Medulla oblongata (tissue), 1 donor: Measurements from ENCODE around the gene INTU.
"Not testable (repeated sequence)": the region's sequence is repeated elsewhere in the genome, so short reads cannot be mapped to it uniquely, and the experiment has no call there.

Experiments used
- DNase-seq: peaks from one replicate; pipeline ENCODE4 v3.0.0-alpha.2; 2015; ENCODE audit errors: extremely low spot score

The INTU gene

DNA sequence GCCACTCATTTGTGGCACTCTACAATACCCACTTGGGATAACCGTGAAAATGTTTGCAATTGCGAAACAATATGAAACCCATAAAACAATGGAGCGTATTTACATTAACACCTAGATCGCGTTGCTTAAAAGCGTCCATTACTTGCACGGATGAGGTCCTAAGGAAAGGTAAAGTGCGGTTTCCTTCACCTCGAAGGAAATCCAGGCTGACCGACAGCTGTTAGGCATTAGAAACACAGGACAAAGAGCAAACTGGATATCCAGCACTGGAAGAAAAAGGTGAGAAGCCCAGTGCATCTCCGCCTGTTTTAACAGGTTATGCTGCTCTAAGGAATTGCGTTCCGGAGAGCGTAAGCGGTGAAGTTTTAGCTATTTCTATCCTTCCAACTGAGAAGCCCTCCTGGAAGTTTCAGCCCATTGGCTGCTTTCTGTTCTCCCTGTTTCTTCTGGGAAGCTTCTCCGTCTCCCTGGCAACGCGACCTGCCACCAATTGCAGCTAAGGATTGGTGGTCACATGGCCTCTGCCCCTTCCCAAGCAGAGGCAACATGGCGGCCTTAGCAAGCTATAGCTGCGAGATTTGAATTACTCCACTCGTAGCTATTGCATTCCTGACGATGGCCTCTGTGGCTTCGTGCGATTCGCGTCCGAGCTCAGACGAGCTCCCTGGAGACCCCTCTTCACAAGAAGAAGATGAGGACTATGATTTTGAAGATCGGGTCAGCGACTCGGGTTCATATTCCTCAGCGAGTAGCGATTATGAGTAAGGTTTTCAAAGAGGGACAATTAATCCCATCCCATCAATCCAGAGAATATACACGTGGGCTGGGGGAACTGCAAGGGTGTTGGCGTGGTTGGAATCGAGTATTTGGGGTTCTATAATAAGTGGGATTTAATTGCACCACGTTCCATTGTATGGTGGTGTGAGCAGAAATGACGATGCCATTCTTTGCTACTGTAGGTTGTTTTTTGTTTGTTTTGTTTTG lies at the start of gene INTU:
Gene INTU (plus strand): TSS at position 538 of the 984 bp plus-strand sequence. CDS start 78 bp downstream, at position 616.
- peak; percentile 98 for DNase-seq

DNA sequence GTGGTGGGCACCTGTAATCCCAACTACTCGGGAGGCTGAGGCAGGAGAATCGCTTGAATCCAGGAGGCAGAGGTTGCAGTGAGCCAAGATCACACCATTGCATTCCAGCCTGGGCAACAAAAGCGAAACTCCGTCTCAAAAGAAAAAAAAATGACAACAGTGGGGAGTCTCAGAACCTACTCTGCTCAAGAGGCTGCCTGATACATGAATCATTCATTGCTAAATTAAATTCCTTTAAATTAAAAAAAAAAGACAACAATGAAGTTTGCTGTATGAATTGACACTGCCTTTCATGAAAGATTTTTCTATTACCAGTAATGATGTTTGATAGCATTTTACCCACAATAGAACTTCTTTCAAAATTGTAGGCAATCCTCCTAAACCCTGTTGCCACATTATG lies 46.3 kb upstream of the INTU start:
- not testable (repeated sequence) for DNase-seq

DNA sequence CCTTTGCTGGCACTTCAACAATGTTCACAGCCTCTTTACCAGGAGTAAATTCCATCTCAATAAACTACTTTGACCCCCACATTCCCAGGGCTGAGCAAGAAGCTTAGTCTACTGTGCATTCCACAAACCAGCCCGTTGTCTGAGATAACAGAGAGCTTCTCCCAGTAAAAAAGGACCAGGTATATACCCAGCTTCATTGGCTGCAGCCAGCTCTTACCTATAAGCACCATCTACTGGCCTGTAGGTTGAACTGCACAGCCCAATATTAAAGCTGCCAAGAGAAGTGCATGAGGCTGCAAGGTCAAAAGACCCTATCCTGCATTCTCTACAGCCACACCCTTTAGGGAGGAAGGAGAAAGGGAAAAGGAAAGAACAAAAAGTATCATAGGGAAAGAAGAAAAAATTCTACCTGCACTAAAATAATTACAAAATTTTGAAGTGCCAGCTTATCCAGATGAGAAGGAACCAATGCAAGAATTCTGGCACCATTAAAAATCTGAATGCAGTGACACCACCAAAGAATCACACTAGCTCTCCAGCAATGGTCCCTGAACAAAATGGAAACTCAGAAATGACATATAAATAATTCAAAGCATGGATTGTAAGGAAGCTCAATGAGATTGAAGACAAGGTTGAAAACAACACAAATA lies 45.7 kb upstream of the INTU start:
- no peak for DNase-seq

DNA sequence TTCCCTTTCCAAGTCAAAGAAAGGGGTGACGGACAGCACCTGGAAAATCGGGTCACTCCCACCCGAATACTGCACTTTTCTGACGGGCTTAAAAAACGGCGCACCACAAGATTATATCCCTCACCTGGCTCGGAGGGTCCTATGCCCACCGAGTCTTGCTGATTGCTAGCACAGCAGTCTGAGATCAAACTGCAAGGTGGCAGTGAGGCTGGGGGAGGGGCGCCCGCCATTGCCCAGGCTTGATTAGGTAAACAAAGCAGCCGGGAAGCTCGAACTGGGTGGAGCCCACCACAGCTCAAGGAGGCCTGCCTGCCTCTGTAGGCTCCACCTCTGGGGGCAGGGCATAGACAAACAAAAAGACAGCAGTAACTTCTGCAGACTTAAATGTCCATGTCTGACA lies 43.6 kb upstream of the INTU start:
- DNase-seq, result not testable (repeated sequence)

DNA sequence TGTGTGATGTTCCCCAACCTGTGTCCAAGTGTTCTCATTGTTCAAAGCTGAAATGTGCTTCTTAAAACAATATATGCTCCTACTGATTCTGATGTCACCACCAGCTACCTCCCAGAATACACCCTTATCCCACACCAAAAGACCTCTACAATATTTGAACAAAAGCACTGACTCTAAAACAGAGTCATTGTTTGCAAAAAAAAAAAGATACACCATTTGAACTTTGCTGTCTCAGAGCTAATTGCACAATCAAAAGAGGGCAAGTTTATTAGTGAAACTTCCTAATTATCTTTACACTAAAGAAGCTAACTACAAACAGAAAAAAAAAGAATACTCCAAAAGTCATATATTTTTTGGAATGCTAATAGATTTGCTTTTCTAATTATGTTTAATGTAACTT lies 34.1 kb upstream of the INTU start:
- DNase-seq, result no peak

DNA sequence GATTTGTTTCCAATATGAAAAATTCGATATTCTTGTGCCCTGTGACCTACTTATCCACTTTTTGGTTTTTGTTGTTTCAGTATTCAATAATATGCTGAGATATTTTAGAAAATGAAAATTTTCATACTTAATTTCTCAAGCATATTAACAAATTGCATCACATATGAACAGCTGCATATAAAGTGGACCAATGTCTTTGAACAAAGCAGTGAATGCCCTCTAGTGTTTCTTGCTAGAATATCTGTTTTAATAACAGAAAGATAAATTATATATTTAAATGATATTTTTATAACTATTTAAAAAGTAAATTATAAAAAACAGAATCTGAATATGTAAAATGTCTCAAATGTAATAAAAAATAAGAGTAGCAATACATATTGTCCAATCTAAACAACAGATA lies 31.7 kb upstream of the INTU start:
- no peak for DNase-seq

DNA sequence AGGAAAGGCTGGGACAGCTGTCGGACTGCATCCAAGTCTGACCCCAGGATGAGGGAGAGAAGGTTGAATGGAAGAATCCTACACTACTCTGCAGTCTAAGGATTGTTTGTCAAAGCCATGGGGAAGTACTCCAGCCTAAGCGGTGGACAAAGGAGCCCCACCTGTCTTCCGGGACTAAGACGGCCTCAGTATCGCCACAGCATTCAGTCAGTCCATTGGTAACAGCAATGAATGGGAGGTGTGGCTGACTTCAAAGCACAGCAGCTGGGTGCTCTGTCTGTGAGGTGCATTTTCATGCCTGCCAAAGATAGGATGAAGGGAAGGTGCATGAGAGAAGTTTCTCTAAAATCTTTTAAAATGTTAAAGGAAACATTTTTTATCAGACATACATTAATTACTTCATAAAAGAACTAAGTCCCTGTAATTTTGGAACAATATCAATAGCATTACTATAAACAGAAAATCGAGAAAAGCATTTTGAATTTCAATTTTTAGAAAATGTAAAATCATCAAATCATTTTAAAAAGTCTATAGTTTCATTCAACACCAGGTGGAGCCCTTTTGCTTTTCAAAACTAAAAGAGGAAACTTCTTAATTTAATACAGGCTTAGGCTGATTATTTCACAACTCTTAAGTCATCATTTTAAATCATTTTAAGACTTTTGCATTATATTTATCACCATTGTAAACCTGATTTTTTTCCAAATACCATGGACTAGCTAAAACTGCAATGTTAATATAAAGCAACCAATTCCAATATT lies 27.6 kb upstream of the INTU start:
- DNase-seq, result peak; percentile 58

DNA sequence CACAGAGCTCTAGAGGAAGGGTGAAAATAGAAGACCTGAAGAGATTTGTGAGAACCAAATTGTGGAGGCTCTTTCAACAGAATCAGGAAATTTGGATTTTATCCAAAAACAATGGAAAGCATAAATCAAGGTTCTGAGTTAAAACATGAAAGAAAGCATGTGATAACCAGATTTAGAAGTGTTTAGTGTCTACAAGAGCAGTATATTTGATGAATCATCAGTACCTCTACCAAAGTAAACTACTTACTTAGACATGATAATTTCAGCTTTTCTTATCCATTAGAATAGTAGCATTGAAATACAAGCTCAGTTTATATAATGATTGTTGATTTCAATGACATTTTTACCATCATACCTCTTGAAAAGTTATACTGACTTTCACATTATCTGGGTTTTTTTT lies 25.9 kb upstream of the INTU start:
- no peak for DNase-seq

DNA sequence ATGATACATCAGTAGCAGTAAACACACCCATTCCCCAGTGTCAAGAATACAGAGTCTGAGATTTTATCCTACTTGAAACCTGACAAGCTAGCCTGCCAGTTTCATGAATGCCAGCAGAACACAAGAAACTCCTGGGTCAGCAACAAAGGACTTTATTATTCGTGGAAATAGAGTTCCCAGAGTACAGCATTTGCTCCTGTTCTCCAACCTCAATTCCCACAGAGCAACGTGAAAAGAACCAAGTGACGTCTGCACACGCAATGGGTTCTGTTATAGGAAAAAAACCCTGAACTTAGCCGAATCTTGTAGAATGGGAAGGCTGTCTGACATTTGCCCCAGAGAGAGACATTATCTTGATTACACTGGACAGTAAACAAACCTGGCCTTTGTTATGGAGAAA lies 23.3 kb upstream of the INTU start:
- no peak for DNase-seq

DNA sequence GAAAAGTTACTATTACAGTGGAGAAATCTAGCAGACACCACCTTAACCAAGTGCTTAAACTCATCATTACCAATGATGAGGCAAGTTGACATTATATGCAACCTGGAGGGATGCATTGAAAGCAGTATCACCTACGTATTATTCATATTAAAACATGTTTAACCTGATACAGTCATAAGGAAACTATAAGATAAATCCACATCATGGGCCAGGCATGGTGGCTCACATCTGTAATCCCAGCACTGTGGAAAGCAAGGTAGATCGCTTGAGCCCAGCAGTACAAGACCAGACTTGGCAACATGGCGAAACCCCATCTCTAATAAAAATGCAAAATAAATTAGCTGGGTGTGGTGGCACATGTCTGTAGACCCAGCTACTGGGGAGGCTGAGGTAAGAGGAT lies 22.3 kb upstream of the INTU start:
- no peak for DNase-seq

DNA sequence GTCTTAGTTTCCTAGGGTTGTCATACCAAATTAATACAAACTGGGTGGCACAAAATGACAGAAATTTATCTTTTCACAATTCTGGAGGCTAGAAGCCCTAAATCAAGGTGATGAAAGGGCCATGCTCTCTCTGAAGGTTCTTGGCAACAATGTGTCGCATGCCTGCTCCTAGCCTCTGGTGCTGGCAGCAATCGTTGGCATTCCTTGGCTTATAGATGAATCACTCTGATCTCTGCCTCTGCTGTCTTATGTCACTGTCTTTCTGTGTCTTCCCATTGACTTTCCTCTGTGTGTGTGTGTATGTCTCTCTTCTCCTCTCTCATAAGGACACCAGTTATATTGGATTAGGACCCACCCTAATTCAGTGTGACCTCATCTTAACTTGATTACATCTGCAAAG lies 15.9 kb upstream of the INTU start:
- no peak for DNase-seq

DNA sequence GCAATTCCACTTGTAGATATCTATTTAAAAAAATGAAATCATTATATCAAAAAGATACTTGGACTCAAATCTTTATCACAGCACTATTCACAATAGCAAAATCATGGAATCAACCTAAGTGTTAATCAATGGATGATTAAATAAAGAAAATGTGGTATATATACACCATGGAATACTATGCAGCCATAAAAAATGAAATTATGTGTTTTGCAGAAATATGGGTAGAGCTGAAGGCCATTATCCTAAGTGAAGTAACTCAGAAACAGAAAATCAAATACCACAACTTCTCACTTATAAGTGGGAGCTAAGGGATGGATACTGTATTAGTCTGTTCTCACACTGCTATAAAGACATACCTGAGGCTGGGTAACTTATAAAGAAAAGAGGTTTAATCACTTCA lies 14.3 kb upstream of the INTU start:
- no peak for DNase-seq

DNA sequence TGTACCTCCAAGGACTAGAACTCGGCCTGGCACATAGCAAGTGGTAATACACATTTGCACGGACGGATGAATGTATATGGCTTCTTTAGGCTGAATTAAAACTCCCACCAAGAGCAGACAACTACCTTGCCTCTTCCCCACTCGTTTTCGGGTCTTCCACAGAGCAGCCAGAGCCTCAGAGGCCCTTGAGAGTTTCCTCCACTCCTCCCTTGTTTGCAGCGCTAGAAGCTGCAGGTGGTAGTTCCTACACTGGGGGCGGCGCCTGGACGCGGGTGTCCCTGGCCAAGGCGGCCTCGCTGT lies 10.2 kb upstream of the INTU start:
- no peak for DNase-seq

DNA sequence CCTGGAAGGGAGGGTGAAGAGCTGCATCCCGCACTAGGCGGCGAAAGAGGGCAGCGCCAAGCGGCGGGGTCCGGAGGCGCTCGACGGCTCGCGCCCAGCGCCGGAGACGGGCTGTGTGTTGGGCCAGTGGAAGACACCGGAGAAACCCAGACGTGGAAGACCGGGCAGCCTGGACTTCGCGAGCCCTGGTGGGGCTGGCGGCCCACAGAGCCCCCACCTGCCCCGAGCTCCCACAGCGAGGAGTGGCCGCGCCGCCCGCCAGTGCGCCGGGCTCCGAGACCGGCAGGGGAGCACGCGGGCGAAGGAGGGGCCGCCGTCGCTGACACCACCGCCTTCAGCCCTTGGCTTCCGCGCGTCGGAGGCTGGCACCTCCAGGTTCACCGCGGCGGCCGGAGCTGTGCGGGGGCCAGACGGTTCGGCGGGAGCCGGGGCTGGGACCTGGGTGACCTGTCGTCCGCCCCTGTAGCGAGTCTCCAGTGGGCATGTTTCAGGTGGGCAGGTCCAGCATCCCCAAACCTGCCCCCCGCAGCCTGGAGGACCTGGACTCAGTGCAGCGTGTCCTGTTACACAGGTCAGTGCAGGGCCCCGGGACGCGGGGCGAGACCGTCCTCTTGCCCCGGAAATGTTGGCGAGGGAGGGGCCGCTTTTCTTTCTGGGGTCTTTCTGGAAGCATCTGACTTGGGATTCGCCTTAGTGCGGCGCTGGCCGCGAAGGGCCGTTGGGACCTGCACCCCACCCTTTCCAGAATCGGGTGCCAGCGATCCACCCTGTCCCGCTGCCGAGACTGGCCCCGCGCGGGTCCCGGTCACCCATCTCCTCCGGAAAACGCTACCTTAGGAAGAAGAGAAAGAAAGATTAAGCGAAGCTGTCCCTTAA lies 9.6 kb upstream of the INTU start:
- DNase-seq, result peak; percentile 47

DNA sequence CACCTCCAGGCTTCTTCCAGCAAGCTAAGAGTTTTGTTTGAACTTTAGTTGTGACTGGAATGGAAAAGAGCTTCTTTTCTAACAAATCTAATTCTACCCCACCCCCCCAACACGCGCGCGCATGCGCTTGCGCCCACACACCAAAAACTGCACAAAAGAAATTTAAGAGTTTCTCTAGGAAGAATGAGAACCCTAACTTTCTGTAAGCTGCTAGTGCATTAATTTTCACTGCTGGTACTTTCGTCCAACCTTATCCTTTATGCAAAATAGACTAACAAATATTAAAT lies 9.0 kb upstream of the INTU start:
- DNase-seq, result peak; percentile 46

DNA sequence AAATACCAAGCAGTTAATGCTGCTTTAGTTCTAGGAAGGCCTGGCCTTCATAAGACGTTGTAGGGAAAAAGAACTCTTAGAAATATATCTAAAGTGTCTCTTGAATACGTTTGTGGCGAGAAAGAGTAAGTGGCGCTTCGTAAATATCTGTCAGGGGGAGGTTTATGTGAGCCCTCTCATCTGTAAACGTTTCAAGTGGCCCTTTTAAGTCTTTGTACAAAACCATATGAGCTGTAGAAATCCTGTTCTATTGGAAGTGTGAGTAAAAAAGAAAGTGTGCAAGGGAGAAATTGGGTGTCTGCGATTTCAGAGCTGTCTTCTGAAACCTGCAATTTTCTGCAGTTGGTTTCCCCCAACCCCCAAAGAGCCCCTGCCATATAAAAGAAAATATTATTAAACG lies 8.6 kb upstream of the INTU start:
- no peak for DNase-seq

DNA sequence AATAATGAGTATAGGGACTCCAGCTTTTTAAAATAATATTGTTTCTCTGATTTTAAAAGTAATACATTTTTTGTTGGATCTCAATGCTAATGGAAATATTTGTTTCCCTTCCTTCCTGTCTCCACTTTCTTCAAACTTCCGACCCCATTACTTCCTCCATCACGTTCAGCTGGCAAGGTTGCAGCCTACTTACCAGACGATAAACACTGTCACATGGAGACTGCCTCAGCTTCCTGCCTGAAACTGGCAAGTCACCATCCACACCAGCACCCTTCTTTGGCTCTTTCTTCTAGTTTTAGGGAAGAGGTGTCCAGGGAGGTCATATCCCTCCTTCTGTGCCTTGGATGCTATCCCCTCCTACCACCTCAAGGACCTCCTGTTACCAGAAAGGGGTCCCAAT lies 3.4 kb upstream of the INTU start:
- DNase-seq, result no peak

DNA sequence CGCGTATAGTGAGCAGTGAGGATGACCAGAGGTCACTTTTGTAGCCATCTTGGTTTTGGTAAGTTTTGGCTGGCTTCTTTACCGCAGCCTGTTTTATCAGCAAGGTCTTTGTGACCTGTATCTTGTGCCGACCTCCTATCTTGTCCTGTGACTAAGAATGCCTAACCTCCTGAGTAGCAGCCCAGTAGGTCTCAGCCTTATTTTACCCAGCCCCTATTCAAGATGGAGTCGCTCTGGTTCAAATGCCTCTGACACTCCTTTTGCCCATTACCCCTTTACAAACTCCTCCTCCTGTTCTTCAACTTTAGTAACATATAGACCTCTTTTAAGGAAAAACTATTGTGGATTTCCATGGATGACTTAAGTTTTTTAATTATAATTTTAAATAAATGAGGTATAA lies 2.6 kb upstream of the INTU start:
- no peak for DNase-seq

DNA sequence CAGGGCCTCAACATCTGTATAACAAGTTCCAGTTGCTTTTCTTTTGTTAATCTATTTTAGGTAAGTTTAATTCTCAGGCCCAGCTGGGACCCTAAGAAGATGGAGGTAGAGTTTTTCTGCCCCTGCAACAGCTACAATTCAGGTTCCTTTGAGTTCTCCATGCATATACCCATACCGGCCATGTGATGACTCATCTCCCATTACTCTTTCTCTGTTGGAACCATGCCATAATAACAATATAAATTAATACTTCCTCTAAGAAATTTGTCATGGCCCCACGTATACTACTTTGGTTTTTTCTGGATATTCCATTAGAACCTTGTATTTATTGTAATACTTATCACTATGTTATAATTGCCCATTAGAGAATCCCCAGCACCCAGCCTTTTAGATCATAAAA lies 1.3 kb upstream of the INTU start:
- no peak for DNase-seq

DNA sequence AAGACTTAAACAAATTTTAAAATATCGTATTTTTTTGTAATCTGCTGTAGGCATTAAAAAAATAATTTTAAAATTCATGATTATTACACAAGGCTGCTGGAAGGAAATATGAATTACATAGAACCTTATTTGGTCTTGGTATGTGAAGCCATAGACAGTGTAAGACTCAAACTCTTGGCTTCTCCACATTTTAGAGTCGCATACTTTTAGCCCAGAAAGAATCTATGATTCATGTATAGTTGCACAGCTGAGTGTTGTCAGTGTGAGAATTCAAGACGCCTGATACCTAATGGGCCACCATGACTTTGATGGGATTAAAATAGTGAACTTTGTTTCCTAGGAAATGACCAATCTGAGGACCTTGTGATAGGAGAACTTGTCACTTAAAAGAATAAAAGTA lies 1.4 kb downstream of the INTU start:
- DNase-seq, result no peak

DNA sequence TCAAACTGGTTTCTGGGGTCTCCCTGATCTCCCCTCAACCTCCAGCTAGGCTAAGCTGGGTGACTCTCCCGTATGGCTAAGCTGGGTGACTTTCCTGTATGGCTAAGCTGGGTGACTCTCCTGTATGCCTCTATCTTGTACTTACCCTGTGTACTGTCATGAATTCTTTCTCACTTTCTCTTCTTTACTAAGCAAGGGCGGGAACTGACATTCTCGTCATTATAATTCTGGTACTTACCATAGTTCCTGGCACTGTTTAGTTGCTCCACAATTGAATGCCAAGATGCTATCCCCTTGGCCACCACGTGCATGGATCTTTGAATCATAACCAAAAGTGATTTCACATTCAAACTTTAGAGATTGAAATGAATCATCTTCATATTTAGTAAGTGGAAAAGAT lies 8.8 kb downstream of the INTU start:
- DNase-seq, result no peak

DNA sequence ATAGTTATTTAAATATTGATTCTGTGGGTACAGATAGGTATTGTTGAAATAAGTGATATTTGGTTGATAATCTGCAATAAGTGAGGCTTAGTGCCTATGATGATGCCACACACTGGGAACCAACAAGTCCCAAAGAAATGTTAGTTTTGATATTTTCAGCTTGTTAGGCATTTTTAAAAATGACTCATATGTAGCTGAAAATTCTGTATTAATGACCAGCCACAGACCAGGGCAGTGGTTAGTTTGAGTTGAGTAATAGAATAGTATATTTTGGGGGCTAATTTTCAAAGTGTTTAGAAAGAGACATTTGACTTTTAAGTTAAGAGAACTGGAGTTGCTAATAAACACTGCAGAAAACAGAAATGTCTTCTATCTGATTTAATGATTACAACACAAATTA lies 9.4 kb downstream of the INTU start:
- no peak for DNase-seq
